ENCODE data around the gene ZNF101. TPM values are rescaled to one million over a fixed set of nuclear protein-coding genes. Genes with fewer than 3 reads are reported as not detected.

ZNF101 gene
- polyA plus RNA-seq, 1 donor, result 19.7 TPM

- no peak for DNase-seq
These were observed 31.0 kb upstream of the ZNF101 start for GRCh38 chr19:19637523-19638251.

- DNase-seq, result no peak
These were observed 26.0 kb upstream of the ZNF101 start for GRCh38 chr19:19642506-19643157.

- peak; percentile 51 for DNase-seq
These were observed 25.2 kb upstream of the ZNF101 start, which contains the start of gene GMIP for GRCh38 chr19:19643158-19644053. TSS of gene GMIP (minus strand) at chr19:19643657. CDS start at chr19:19643529, 128 bp downstream.

- no peak for DNase-seq
These were observed 24.6 kb upstream of the ZNF101 start for GRCh38 chr19:19644054-19644388.

- no peak for DNase-seq
These were observed 23.3 kb upstream of the ZNF101 start for GRCh38 chr19:19645233-19645870.

- DNase-seq, result no peak
These were observed 21.4 kb upstream of the ZNF101 start for GRCh38 chr19:19647037-19647835.

GRCh38 chr19:19649155-19649554 is 19.5 kb upstream of the ZNF101 start:
- no peak for DNase-seq

GRCh38 chr19:19649580-19649995 is 19.1 kb upstream of the ZNF101 start:
- no peak for DNase-seq

- no peak for DNase-seq
These were observed 18.3 kb upstream of the ZNF101 start for GRCh38 chr19:19650331-19650730.

GRCh38 chr19:19651076-19651475 is 17.6 kb upstream of the ZNF101 start:
- no peak for DNase-seq

GRCh38 chr19:19652482-19653295 is 15.9 kb upstream of the ZNF101 start:
- DNase-seq, result no peak

- no peak for DNase-seq
These were observed 15.0 kb upstream of the ZNF101 start for GRCh38 chr19:19653597-19654147.

- DNase-seq, result no peak
These were observed 14.2 kb upstream of the ZNF101 start for GRCh38 chr19:19654441-19654840.

- no peak for DNase-seq
These were observed 13.5 kb upstream of the ZNF101 start for GRCh38 chr19:19655051-19655594.

GRCh38 chr19:19655641-19656343 is 12.8 kb upstream of the ZNF101 start:
- DNase-seq, result no peak

- DNase-seq, result no peak
These were observed 11.9 kb upstream of the ZNF101 start for GRCh38 chr19:19656451-19657396.

- DNase-seq, result no peak
These were observed 11.2 kb upstream of the ZNF101 start for GRCh38 chr19:19657397-19657783.

GRCh38 chr19:19659646-19660245 is 8.9 kb upstream of the ZNF101 start:
- DNase-seq, result no peak

Measured in left kidney (tissue), 2 donors.